ENCODE data around the gene OR2V2. TPM values are rescaled to one million over a fixed set of nuclear protein-coding genes. Genes with fewer than 3 reads are reported as not detected.
A peak's percentile ranks its signal among the peaks of the same experiment; 100 is the strongest.

OR2V2 gene
- total and polyA plus RNA-seq, 2 donors (not counting 1 experiment from before 2014, with no cell fraction given), result not detected

GRCh38 chr5:181186022-181186421, 38.6 kb downstream of the OR2V2 start:
- peaks cover 6% of the 10 kb centered on the region for H3K27me3 Mint-ChIP-seq
- no peak for DNase-seq
- Histone ChIP-seq H3K9ac (ENCODE audit: low read length) (no peak overlapping the region), H3K27ac (ENCODE audit: low read length in 2 of 2) (no peak overlapping the region), H3K4me1 (ENCODE audit: control insufficient read depth in 2 of 2, insufficient read depth in 2 of 2, low read length in 2 of 2) (peaks cover 8 to 52% of the 10 kb centered on the region in 2 donors), H3K27me3 (replicated peaks in 1 of 4; ENCODE audit: control extremely low read depth in 1 of 4, control insufficient read depth in 3 of 4, insufficient read depth in 4 of 4, low read length in 3 of 4) (no peaks in the 10 kb centered on the region), H3K4me3 (ENCODE audit: control extremely low read depth in 1 of 5, extremely low read depth in 1 of 5, insufficient read depth in 1 of 5, low read depth in 2 of 5, low read length in 4 of 5) (no peak overlapping the region), H3K79me2 (ENCODE audit: control insufficient read depth, insufficient read depth, low read length) (no peaks in the 10 kb centered on the region), H3K9me3 (ENCODE audit: control extremely low read depth in 1 of 3, control insufficient read depth in 2 of 3, insufficient read depth in 1 of 3, low read length in 2 of 3) (peaks cover 0 to 24% (median 0%) of the 10 kb centered on the region in 3 donors), H4K20me1 (ENCODE audit: control insufficient read depth, insufficient read depth, low read length, poor library complexity, severe bottlenecking) (no peaks in the 10 kb centered on the region), H3K36me3 (replicated peaks in 1 of 2; ENCODE audit: control extremely low read depth in 1 of 2, control insufficient read depth in 1 of 2, extremely low read depth in 1 of 2, insufficient read depth in 2 of 2, low read length in 1 of 2) (no peaks in the 10 kb centered on the region), H3K4me2 (replicated peaks; ENCODE audit: low read depth, low read length, poor library complexity, severe bottlenecking) (no peak overlapping the region), H2AFZ (ENCODE audit: insufficient read depth, low read depth, low read length, poor library complexity, severe bottlenecking) (no peak overlapping the region)
- H3K4me1 Mint-ChIP-seq, result peaks cover 50% of the 10 kb centered on the region
- peak overlapping the region; percentile 71 for H3K27ac Mint-ChIP-seq
- H3K9me3 Mint-ChIP-seq (ENCODE audit: insufficient read depth), result no peaks in the 10 kb centered on the region
- POLR2A ChIA-PET, result interaction anchor here (0.6 to 1.3 kb wide), 2 partner anchors 19 to 65 kb away, joined by 3 read pairs; partner anchors contain the start of gene TRIM7
- WGBS (ENCODE audit: insufficient coverage), result 91% methylated on average over 3 of the region's 6 CpGs
- CTCF ChIA-PET, result interaction anchor here (2.0 to 4.1 kb wide), 3 partner anchors 13 to 75 kb away, joined by 14 to 24 read pairs (median 18); partner anchors contain the start of gene TRIM52
- no peak for ATAC-seq (ENCODE audit: low read depth)
- peak overlapping the region; percentile 17 for H3K4me3 Mint-ChIP-seq
- intact Hi-C loops (cut with micrococcal nuclease), result no loop called here
- no peak for TF ChIP-seq EZH2 (IDR thresholded peaks at IDR 0.05; ENCODE audit: borderline replicate concordance, insufficient read depth, low read depth, low read length, poor library complexity, severe bottlenecking)
- no peak for TF ChIP-seq CTCF (IDR thresholded peaks at IDR 0.05)

DNA sequence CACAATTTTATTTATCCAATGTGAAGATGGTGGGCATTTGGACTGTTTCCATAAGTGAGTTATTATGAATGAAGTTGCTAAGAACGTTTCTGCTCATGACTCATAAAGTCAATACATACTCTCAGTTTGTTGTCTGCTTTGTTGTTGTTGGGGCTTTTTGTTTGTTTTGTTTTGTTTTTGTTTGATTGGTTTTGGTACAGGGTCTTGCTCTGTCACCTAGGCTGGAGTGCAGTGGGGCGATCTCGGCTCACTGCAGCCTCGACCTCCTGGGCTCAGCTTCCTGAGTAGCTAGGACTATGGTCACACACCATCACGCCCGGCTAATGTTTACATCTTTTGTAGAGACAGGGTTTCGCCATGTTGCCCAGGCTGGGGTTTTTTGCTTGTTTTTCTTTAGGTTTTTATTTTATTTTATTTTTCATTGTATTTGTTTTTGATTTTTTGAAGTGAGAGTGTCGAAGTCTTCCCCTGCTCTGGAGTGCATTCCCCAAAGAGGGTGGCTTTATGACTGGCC, 39.7 kb downstream of the OR2V2 start:
- Mint-ChIP-seq H3K27ac (peak overlapping the region; percentile 97), H3K4me3 (peak overlapping the region; percentile 64), H3K27me3 (peaks cover 10% of the 10 kb centered on the region), H3K4me1 (peaks cover 55% of the 10 kb centered on the region), H3K9me3 (ENCODE audit: insufficient read depth) (no peaks in the 10 kb centered on the region)
- H3K79me2 ChIP-seq (ENCODE audit: control insufficient read depth, insufficient read depth, low read length), result no peaks in the 10 kb centered on the region
- H3K4me2 ChIP-seq (replicated peaks; ENCODE audit: low read depth, low read length, poor library complexity, severe bottlenecking), result peak overlapping the region; percentile 38
- ChIA-PET POLR2A (interaction anchor here (0.6 to 7.2 kb wide), 5 partner anchors 18 to 377 kb away, joined by 3 to 74 read pairs (median 5); partner anchors contain the start of genes TRIM41 and TRIM7), CTCF (interaction anchor here (1.6 to 7.7 kb wide), 4 partner anchors 9 to 36 kb away, joined by 4 to 105 read pairs (median 30); partner anchors contain the start of genes TRIM41 and TRIM7)
- H3K9me3 ChIP-seq (ENCODE audit: control extremely low read depth in 1 of 3, control insufficient read depth in 2 of 3, insufficient read depth in 1 of 3, low read length in 2 of 3), result peaks cover 0 to 27% (median 0%) of the 10 kb centered on the region in 3 donors
- H3K27me3 ChIP-seq (replicated peaks in 1 of 4; ENCODE audit: control extremely low read depth in 1 of 4, control insufficient read depth in 3 of 4, insufficient read depth in 4 of 4, low read length in 3 of 4), result no peaks in the 10 kb centered on the region
- no peaks in the 10 kb centered on the region for H4K20me1 ChIP-seq (ENCODE audit: control insufficient read depth, insufficient read depth, low read length, poor library complexity, severe bottlenecking)
- H3K36me3 ChIP-seq (replicated peaks in 1 of 2; ENCODE audit: control extremely low read depth in 1 of 2, control insufficient read depth in 1 of 2, extremely low read depth in 1 of 2, insufficient read depth in 2 of 2, low read length in 1 of 2), result no peaks in the 10 kb centered on the region
- no peak overlapping the region for H3K9ac ChIP-seq (ENCODE audit: low read length)
- intact Hi-C loops (cut with micrococcal nuclease), result loop anchor here (1.0 kb wide), 1 partner anchor 74 kb away; the partner anchor contains the start of gene TRIM52
- WGBS (ENCODE audit: insufficient coverage), result 57% methylated on average over 4 of the region's 8 CpGs
- peaks cover 8 to 51% of the 10 kb centered on the region in 2 donors for H3K4me1 ChIP-seq (ENCODE audit: control insufficient read depth in 2 of 2, insufficient read depth in 2 of 2, low read length in 2 of 2)
- DNase-seq, result no peak
- peak overlapping the region; percentile 21 to 28 for H3K27ac ChIP-seq (ENCODE audit: low read length in 2 of 2)
- TF ChIP-seq EZH2 (IDR thresholded peaks at IDR 0.05; ENCODE audit: borderline replicate concordance, insufficient read depth, low read depth, low read length, poor library complexity, severe bottlenecking) (no peak), CTCF (IDR thresholded peaks at IDR 0.05) (no peak)
- no peak overlapping the region for H2AFZ ChIP-seq (ENCODE audit: insufficient read depth, low read depth, low read length, poor library complexity, severe bottlenecking)
- H3K4me3 ChIP-seq (ENCODE audit: control extremely low read depth in 1 of 5, extremely low read depth in 1 of 5, insufficient read depth in 1 of 5, low read depth in 2 of 5, low read length in 4 of 5), result no peak overlapping the region
- no peak for ATAC-seq (ENCODE audit: low read depth)

Data from B cell (primary cell).